Epidermal melanocyte (primary cell): ENCODE data around the gene TRAP1.

Experiments used
- DNase-seq: peaks from one replicate; pipeline ENCODE4 v3.0.0; 2011; ENCODE audit warnings: low spot score; ENCODE audit not compliant: insufficient read length

TRAP1 gene

GRCh38 chr16:3713587-3714242, 3.6 kb downstream of the TRAP1 start:
- DNase-seq: no peak

DNA sequence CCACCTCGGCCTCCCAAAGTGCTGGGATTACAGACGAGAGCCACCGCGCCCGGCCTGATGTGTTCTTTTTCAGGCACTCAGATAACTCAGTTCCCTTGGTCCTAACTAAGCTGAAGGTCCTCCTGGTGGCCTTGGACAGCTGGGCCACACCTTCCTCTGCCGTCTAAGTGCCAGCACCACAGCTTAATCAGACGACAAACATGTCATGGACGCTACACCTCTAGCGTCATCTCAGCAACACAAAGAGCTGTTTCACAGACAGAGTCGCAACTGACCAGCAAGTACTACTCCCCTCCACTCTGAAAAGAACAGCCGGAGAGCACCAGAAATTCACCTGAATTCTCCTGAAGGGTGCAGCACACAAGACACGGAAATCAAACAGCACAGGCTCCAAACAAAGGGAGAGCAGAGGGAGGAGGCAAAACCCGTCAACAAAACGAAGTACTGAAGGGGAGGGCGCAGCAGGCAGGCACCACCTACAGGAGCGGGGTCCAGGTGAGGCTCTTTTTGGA, 4.4 kb downstream of the TRAP1 start:
- DNase-seq: no peak

DNA sequence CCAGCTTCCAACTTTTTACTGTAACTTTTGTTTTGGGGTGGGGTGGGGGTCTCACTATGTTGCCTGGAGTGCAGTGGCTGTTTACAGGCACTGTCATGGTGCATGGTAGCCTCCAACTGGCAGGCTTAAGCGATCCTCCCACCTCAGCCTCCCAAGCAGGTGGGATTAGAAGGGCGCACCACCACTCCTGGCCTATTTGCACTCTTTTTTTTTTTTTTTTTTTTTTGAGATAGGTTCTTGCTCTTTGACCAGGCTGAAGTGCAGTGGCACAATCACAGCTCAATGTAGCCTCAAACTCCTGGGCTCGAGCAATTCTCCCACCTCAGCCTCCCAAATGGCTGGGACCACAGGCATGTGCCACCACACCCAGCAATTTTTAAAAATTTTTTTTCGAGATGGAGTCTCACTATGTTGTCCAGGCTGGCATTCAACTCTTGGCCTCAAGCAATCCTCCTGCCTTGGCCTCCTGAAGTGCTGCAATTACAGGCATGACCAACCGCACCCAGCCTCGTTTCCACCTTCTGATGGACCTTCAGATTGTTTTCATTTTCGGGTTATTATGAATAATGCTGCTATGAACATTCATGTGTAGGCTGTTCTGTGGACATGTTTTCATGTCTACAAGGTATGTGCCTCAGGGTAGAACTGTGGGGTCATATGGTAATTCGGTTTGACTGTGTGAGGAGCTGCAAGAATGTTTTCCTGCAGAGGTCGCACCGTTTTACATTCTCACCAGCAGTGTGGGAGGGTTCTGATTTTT, 10.9 kb downstream of the TRAP1 start:
- no peak for DNase-seq

- no peak for DNase-seq
Observed at GRCh38 chr16:3702082-3702481, 15.2 kb downstream of the TRAP1 start.

DNA sequence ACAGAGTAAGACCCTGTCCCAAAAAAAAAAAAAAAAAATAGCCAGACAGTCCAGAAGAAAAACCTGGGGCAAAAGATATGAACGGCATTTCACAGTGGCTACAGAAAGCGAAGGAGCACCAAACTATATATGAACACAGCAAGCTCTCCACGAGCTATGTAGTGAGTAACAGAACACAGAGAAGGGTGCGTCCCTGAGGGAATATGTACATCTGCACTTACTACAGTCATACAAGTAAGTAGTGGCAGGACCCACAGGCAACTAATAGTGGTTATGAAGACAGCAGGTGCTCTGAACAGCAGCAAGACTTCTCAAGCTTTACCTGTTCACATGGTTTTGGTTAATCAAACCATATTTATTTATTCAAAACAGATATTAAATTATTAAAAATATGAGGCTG, 15.8 kb downstream of the TRAP1 start:
- no peak for DNase-seq

- no peak for DNase-seq
Observed at GRCh38 chr16:3698941-3699340, 18.4 kb downstream of the TRAP1 start.

DNA sequence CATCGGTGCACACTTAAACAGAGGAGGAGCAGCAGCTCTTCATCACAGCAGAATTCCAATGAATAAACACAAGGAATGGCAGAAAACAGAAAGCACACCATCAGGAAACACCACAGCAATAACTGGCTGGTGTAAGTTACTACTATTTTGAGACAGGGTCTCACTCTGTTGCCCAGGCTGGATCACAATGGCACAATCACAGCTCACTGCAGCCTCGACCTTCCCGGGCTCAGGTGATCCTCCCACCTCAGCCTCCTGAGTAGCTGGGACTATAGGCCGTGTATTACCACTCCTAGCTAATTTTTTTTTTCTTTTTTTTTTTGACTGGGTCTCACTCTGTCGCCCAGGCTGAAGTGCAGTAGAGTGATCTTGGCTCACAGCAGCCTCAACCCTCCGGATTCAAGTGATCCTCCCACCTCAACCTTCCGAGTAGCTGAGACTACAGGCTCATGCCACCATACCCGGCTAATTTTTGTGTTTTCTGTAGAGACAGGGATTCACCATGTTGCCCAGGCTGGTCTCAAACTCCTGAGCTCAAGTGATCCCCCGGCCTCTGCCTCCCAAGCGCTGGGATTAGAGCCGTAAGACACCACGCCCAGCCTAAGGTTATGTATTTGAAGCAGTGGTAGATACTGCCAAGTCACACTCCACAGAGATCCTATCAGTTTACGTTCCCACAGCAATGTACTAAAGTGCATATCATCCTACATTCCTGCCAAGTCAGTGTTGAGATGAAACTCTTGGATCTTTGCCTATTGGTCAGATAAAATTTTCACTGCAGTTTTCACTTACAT, 20.7 kb downstream of the TRAP1 start:
- no peak for DNase-seq

DNA sequence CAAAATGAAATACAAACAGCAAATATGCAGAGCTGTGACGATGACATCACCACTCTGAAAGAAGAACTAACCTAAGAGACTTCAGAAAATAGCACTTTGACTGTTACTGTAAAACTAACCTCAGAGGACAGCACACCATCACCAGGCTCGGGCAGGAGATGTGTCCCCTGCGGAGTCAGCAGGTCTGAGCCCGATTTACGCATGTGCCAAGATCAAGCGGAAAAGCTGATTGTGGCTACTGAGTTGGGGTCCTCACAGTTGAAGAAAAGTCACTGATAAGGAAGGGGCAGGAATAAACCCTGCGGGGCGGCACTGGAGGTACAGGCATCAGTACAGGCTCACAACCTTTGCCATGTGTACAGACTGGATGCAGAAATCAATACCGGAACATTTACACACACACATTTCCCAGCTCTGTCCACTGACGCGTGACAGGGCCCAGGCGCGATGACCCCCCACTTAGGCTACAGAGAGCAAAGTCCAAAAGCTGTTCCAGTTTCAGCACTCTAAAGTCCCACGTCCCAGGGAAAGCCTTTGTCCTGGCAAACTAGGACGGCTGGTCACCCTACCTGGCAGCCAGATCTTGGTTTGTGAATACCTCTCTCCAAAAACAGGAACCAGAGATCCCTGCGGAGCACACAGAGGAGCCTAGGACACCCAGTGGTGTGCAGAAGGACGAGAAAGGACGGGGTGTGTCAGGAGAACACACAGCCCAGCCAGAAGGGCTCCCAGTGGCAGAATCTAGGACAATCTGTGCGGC, 21.5 kb downstream of the TRAP1 start:
- DNase-seq: no peak

GRCh38 chr16:3694051-3694450, 23.3 kb downstream of the TRAP1 start:
- no peak for DNase-seq

GRCh38 chr16:3691761-3692160, 25.6 kb downstream of the TRAP1 start:
- no peak for DNase-seq

- DNase-seq: no peak
Observed at GRCh38 chr16:3690980-3691720, 26.2 kb downstream of the TRAP1 start.

DNA sequence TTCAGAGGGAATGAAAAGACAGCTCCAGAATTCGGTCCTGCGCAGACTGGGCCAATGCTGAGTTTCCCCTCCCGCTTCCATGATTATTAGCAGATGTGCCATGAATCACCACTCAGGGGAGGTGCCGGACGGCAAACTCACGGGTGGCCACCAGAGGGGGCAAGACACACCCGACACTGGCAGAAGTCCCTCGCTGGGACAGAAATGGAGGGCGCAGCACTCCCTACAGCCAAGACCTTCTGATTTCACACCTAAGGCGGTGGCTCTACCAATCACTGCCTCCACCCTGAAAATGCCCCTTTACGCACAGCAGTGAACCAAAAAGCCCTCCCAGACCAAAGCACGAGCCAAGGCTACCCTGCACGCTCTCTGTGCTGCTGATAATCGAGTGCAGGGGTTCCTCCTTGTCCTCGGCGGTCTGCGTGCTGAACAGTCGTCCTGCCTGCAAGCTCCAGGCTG, 26.8 kb downstream of the TRAP1 start:
- peak; percentile 93 for DNase-seq

DNA sequence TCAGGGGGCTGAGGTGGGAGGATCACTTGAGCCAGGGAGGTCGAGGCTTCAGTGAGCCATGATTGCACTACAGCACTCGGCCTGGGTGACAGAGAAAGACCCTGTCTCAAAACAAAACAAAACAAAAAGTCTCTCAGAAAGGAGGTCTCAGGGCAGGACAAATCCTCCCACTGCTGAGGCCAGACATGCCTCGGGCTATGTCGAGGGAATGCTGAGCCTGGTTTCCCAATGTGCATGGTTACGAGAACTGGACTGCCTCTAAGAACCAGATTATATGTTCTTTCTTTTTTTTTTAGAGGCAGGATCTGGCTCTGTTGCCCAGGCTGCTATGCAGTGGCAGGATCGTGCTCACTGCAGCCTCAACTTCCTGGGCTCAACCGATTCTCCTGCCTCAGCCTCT, 27.6 kb downstream of the TRAP1 start:
- DNase-seq: no peak

GRCh38 chr16:3687792-3688191, 29.5 kb downstream of the TRAP1 start:
- no peak for DNase-seq

DNA sequence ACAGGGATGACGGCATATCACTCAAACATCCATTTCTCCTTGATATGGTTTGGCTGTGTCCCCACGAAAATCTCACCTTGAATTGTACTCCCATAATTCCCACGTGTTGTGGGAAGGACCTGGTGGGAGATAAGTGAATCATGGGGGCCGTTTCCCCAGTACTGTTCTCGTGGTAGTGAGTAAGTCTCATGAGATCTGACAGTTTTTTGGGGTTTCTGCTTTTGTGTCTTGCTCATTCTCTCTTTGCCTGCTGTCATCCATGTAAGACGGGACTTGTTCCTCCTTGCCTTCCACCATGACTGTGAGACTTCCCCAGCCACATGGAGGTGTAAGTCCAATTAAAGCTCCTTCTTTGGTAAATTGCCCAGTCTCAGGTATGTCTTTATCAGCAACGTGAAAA, 30.3 kb downstream of the TRAP1 start:
- no peak for DNase-seq

DNA sequence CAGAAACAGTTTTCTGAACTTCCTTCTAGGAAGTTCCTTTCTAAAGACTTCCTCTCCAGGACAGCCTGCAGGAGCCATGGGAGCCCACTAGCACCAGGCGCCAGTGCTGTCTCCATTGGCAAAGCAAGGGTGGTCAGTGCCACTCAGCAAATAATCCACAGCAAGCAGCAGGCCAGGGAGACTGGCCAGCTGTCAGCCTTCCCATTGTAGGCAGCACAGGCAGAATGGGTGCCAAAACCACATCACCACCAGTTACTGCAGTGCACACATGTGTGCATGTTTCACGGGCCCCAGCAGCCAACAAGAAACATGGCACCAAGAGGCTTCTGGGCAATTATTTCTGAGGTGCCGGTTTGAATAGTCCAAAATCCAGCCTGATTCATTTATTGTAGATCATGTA, 36.1 kb downstream of the TRAP1 start:
- peak; percentile 31 for DNase-seq

- no peak for DNase-seq
Observed at GRCh38 chr16:3677994-3678393, 39.3 kb downstream of the TRAP1 start.

- DNase-seq: no peak
Observed at GRCh38 chr16:3675601-3676130, 41.7 kb downstream of the TRAP1 start.

- DNase-seq: no peak
Observed at GRCh38 chr16:3674513-3675295, 42.6 kb downstream of the TRAP1 start.
